ENCODE results near the gene C20orf204.

C20orf204 gene

DNA sequence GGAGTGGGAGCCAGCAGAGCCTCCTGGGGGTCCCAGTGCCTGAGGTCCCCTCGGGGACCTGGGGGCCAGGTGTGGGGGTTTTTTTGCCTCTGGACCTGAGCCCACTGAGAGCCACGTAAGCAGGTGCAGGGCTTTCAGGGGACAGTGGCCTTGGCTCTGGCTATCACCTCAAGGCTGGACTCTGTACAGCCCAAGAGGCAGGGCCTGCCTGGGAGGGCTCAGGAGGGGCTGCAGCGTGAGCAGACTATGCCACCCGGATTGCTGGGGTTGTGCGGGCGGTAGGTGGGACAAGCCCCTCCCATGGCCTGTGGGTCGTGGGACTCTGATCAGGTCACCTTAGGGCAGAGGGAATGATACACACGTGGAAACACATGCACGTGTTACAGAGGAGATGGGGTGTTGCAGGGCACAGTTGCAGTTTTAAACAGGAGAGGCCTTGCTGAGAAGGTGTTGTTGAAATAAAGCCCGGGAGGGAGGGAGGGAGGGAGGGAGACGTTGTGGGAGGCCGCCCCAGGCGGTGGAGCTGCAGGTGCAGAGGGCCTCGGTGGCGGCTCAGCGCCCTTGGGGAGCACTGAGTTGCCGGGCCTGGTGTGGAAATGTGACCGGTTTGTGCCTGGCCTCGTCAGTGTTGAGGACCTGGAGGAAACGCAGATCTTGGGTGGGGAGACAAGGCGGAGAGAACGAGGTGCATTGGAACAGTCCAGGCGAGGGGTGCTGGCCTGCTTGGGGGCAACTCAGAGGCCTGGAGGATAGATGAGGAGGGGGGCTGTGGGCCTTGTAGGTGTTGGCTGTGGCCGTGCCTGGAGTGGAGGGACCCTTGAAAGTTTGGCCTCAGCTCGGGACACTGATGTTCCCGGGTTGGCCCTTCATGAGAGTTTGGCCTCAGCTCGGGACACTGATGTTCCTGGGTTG is 29.3 kb downstream of the C20orf204 start:
- H3K27ac ChIP-seq (ENCODE audit: low read length), result no peak overlapping the region
- peaks cover 4% of the 10 kb centered on the region; the same call in 1 of the 2 replicates for H3K27me3 ChIP-seq (ENCODE audit: low read depth, low read length)
- no peak overlapping the region for H3K4me2 ChIP-seq (ENCODE audit: low read length)
- H3K9ac ChIP-seq (ENCODE audit: low read length), result no peak overlapping the region
- H3K36me3 ChIP-seq (replicated peaks; ENCODE audit: low read depth, low read length), result no peaks in the 10 kb centered on the region
- no peak overlapping the region for H2AFZ ChIP-seq (ENCODE audit: low read depth, low read length)
- no peaks in the 10 kb centered on the region for H3K79me2 ChIP-seq (ENCODE audit: low read length)
- no peaks in the 10 kb centered on the region for H3K9me3 ChIP-seq (ENCODE audit: insufficient read depth, low read length)
- H3K4me1 ChIP-seq (ENCODE audit: low read length), result peaks cover 20% of the 10 kb centered on the region
- TF ChIP-seq, protein P1, sequence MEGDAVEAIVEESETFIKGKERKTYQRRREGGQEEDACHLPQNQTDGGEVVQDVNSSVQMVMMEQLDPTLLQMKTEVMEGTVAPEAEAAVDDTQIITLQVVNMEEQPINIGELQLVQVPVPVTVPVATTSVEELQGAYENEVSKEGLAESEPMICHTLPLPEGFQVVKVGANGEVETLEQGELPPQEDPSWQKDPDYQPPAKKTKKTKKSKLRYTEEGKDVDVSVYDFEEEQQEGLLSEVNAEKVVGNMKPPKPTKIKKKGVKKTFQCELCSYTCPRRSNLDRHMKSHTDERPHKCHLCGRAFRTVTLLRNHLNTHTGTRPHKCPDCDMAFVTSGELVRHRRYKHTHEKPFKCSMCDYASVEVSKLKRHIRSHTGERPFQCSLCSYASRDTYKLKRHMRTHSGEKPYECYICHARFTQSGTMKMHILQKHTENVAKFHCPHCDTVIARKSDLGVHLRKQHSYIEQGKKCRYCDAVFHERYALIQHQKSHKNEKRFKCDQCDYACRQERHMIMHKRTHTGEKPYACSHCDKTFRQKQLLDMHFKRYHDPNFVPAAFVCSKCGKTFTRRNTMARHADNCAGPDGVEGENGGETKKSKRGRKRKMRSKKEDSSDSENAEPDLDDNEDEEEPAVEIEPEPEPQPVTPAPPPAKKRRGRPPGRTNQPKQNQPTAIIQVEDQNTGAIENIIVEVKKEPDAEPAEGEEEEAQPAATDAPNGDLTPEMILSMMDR (IDR thresholded peaks at IDR 0.05; ENCODE audit: low read depth, low read length), result no peak
- no peak for TF ChIP-seq EZH2phosphoT487 (IDR thresholded peaks at IDR 0.05; ENCODE audit: low read depth)
- no peak overlapping the region for H3K4me3 ChIP-seq (ENCODE audit: low read length)
- no peaks in the 10 kb centered on the region for H4K20me1 ChIP-seq (ENCODE audit: insufficient read depth, low read length)

- Histone ChIP-seq H3K27ac (ENCODE audit: low read length) (no peak overlapping the region), H3K36me3 (replicated peaks; ENCODE audit: low read depth, low read length) (no peaks in the 10 kb centered on the region), H2AFZ (ENCODE audit: low read depth, low read length) (no peak overlapping the region), H3K4me3 (ENCODE audit: low read length) (no peak overlapping the region), H3K9me3 (ENCODE audit: insufficient read depth, low read length) (no peaks in the 10 kb centered on the region), H3K9ac (ENCODE audit: low read length) (no peak overlapping the region), H4K20me1 (ENCODE audit: insufficient read depth, low read length) (no peaks in the 10 kb centered on the region), H3K27me3 (ENCODE audit: low read depth, low read length) (peaks cover 4% of the 10 kb centered on the region; the same call in 1 of the 2 replicates), H3K4me1 (ENCODE audit: low read length) (peaks cover 20% of the 10 kb centered on the region), H3K79me2 (ENCODE audit: low read length) (no peaks in the 10 kb centered on the region), H3K4me2 (ENCODE audit: low read length) (no peak overlapping the region)
- TF ChIP-seq, protein P1 (IDR thresholded peaks at IDR 0.05; ENCODE audit: low read depth, low read length), result no peak
- no peak for TF ChIP-seq EZH2phosphoT487 (IDR thresholded peaks at IDR 0.05; ENCODE audit: low read depth)
Observed at GRCh38 chr20:64065974-64066343, 30.0 kb downstream of the C20orf204 start.

- Histone ChIP-seq H3K9me3 (ENCODE audit: insufficient read depth, low read length) (no peaks in the 10 kb centered on the region), H3K4me3 (ENCODE audit: low read length) (no peak overlapping the region), H4K20me1 (ENCODE audit: insufficient read depth, low read length) (no peaks in the 10 kb centered on the region), H2AFZ (ENCODE audit: low read depth, low read length) (no peak overlapping the region), H3K79me2 (ENCODE audit: low read length) (no peaks in the 10 kb centered on the region), H3K4me2 (ENCODE audit: low read length) (no peak overlapping the region), H3K4me1 (ENCODE audit: low read length) (peaks cover 19% of the 10 kb centered on the region), H3K27me3 (ENCODE audit: low read depth, low read length) (peaks cover 4% of the 10 kb centered on the region; the same call in 1 of the 2 replicates), H3K36me3 (replicated peaks; ENCODE audit: low read depth, low read length) (peaks cover under 1% of the 10 kb centered on the region), H3K9ac (ENCODE audit: low read length) (no peak overlapping the region), H3K27ac (ENCODE audit: low read length) (no peak overlapping the region)
- no peak for TF ChIP-seq EZH2phosphoT487 (IDR thresholded peaks at IDR 0.05; ENCODE audit: low read depth)
- TF ChIP-seq, protein P1 (IDR thresholded peaks at IDR 0.05; ENCODE audit: low read depth, low read length), result no peak
Observed at GRCh38 chr20:64067005-64067632, 31.1 kb downstream of the C20orf204 start.

DNA sequence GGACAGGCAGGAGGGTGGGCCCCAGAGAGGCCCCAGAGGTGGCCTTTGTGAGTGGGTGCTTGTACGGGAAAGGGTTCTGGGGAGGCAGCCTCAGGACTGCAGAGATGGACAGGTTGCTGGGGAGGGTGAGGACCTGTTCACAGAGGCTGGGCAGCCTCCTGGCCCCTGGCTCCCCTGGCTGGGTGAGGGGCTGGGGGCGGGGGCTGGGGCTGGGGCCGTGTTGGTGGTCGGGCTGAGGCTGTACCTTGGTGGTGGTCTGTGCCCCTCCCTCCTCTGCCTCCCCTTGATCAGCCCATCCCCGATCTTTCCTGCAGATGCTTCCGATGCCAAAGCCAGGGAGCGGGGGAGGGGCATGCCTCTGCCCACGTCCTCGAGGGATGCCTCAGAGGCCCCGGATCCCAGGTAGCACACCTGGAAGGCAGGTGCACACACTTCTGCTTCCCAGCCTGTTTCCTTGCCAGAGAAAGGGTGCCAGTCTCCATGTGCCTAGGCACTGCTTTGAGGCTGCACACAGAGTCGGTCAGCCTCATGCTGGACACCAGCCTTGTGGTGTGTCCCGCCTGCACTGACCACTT is 31.8 kb downstream of the C20orf204 start:
- H3K27me3 ChIP-seq (ENCODE audit: low read depth, low read length), result peaks cover 4% of the 10 kb centered on the region; the same call in 1 of the 2 replicates
- H3K4me1 ChIP-seq (ENCODE audit: low read length), result peaks cover 13% of the 10 kb centered on the region
- TF ChIP-seq, protein P1 (IDR thresholded peaks at IDR 0.05; ENCODE audit: low read depth, low read length), result no peak
- no peak for TF ChIP-seq EZH2phosphoT487 (IDR thresholded peaks at IDR 0.05; ENCODE audit: low read depth)
- H3K4me2 ChIP-seq (ENCODE audit: low read length), result no peak overlapping the region
- H4K20me1 ChIP-seq (ENCODE audit: insufficient read depth, low read length), result no peaks in the 10 kb centered on the region
- H3K9me3 ChIP-seq (ENCODE audit: insufficient read depth, low read length), result no peaks in the 10 kb centered on the region
- peaks cover 4% of the 10 kb centered on the region for H3K36me3 ChIP-seq (replicated peaks; ENCODE audit: low read depth, low read length)
- no peak overlapping the region for H3K4me3 ChIP-seq (ENCODE audit: low read length)
- H3K79me2 ChIP-seq (ENCODE audit: low read length), result no peaks in the 10 kb centered on the region
- H3K9ac ChIP-seq (ENCODE audit: low read length), result no peak overlapping the region
- no peak overlapping the region for H2AFZ ChIP-seq (ENCODE audit: low read depth, low read length)
- no peak overlapping the region for H3K27ac ChIP-seq (ENCODE audit: low read length)

Measured in OCI-LY3 (cell line).